ENCODE measurements around the gene CACNA2D2.

- TF ChIP-seq CTCF (conservative IDR thresholded peaks at IDR 0.05 in 1 of 2, IDR thresholded peaks at IDR 0.05 in 1 of 2; ENCODE audit: low read depth in 1 of 2, low read length in 2 of 2): no peak
- TF ChIP-seq EZH2 (IDR thresholded peaks at IDR 0.05; ENCODE audit: low read length, missing control alignments): no peak
These were observed 33.2 kb upstream of the CACNA2D2 start for GRCh38 chr3:50536471-50537180.

All from fibroblast of lung (primary cell).